ENCODE measurements around the gene LMCD1.
"Not testable (repeated sequence)": the region's sequence is repeated elsewhere in the genome, so short reads cannot be mapped to it uniquely, and the experiment has no call there.

LMCD1 gene

DNA sequence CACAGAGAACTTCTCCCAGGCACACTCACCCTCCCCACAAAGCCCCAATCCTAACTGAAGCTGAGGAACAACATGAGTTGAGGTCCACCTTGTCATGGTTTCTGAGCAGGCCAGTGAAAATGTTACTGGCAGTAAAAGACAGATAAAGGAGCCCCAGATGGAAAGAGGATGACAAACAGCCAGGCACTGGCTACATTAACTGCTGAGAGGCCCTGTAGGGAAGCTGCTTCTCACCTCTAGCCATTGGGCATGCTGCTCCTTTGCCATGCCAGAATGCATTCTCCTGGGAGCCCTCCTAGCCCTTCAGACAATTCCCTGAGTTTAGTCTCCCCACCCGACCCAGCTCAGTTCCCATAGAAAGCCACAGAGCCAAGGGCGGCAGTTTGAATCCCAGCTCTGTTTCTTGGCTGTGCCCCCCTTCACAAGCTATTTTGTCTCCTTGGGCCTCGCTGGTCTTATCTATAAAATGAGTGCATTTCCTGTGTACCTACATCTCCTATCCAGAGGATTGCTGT lies 60.5 kb downstream of the LMCD1 start:
- DNase-seq (ENCODE audit: low spot score) = no peak

GRCh38 chr3:8563146-8563545 lies 61.5 kb downstream of the LMCD1 start:
- DNase-seq (ENCODE audit: low spot score) = no peak

DNA sequence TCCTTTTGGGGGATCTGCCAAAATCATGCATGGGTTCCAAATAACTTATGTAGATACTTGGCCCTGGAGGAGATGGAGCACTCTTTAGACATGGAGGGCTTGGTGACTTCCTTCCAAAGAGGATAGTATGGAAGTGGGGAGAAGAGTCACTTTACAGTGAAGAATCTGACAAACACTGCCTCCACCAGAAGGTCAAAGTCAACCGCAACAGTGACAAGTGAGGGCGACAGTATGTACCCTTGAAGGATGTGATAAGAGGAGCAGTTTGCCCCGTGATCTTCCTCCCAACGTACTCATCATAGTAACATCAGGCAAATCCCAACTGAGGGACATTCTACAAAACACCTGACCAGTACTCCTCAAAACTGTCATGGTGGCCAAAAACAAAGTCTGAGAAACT lies 62.0 kb downstream of the LMCD1 start:
- DNase-seq (ENCODE audit: low spot score) = no peak

- DNase-seq (ENCODE audit: low spot score) = no peak
Measured at GRCh38 chr3:8565376-8565775, 63.8 kb downstream of the LMCD1 start.

- DNase-seq (ENCODE audit: low spot score) = no peak
Measured at GRCh38 chr3:8567784-8568575, 66.4 kb downstream of the LMCD1 start.

GRCh38 chr3:8571256-8571655 lies 69.6 kb downstream of the LMCD1 start:
- DNase-seq (ENCODE audit: low spot score) = no peak

GRCh38 chr3:8573342-8573926 lies 71.8 kb downstream of the LMCD1 start:
- no peak for DNase-seq (ENCODE audit: low spot score)

- DNase-seq (ENCODE audit: low spot score) = no peak
Measured at GRCh38 chr3:8574040-8574669, 72.5 kb downstream of the LMCD1 start.

DNA sequence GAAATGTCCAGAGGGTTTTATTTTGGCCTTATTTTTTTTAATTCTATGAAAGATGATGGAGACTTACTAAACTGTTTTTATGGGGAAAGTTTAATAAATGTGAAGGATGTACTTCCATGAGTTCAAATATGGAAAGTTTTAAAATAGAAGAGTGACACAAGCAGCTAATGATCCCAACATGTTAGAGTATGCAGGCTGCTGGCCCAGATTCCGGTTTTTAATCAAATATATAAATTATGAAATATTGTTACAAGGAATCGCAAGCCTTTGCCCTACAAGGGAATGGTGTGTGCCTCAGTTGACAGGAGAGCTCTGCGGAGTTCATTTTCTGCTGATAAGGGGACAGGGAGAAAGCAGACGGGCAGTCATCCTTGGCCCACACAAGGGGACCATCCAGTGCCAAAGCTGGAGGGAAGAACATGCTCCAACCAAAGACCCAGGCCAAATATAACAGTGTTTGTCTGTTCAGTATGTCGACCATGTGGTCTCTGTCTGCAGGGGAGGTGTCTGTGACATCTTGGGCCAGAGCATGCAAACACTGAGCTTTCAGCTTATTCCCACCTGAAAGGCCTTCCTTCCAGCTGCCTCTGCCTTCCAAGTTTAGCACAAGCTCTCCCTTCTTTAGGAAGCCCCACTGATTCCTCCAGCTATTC lies 73.2 kb downstream of the LMCD1 start:
- DNase-seq (ENCODE audit: low spot score) = no peak

- DNase-seq (ENCODE audit: low spot score) = no peak
Measured at GRCh38 chr3:8575364-8576104, 73.9 kb downstream of the LMCD1 start.

DNA sequence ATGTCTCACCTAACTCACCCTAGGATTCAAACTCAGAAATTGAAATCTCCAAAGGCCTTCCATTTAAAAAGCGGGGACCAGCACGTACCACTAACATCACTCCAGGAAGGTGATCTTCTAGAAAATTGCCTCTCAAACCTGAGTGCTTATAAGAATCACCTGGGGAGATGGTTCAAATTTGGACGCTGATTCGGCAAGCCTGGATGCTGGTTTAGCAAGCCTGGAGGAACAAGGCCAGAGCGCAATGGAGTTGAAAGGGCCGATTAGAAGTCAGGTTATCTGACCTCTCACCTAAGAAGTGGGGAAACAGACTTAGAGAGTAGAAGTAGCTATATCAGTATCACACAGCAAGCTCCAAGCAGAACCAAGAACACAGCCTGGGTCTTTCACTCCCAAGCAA lies 74.8 kb downstream of the LMCD1 start:
- DNase-seq (ENCODE audit: low spot score) = no peak

DNA sequence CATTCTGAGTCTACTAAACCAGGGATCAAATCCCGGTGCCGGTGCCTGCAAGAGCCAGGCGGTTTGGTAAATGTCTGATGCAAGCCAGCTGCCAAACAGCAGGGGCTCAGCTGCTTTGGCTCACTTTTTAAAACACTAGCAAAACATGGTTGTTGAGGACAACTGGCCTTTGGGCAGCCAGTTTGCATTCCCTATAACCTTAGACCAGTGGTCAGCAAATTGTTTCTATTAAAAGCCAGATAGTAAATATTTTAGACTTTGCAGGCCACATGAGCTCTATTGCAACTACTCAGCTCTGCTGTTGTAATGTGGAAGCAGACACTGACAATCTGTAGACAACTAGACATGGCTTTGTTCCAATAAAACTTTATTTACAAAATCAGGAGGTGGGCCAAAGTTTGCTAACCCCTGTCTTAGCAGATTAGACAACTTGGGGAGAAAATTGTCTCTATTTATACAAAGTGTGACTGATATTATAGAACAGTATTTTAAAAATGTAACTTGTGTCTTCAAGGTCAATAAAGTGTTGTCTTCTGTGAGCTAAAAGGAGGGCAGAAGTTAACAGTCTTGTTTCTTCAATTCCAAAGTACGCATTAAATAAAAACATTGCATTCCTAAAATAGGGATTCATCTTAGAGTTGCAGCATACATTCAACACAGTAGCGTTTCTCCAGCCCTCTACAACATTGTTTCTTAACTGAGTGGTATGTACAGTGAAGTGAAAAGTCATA lies 75.4 kb downstream of the LMCD1 start:
- DNase-seq (ENCODE audit: low spot score) = no peak

DNA sequence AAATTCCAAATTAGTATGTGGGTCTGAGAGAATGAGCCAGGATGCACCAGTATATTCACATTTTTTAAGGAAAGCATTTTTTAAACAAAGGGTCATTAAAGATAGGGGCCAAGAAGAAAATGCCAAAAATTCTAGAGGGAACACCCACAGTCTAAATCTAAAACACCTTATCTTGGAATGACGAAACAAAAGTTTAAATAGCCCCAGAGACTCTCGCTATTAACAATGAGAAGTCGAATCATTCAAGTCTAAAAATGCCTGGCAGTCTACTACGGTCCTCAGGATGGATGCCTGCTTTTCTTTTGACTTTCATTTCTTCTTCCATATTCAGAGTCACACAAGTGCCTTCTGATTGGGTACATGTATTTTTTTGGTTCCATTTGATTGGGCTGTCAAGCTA lies 76.7 kb downstream of the LMCD1 start:
- no peak for DNase-seq (ENCODE audit: low spot score)

GRCh38 chr3:8579096-8579495 lies 77.5 kb downstream of the LMCD1 start:
- no peak for DNase-seq (ENCODE audit: low spot score)

- DNase-seq (ENCODE audit: low spot score) = no peak
Measured at GRCh38 chr3:8579943-8580342, 78.3 kb downstream of the LMCD1 start.

GRCh38 chr3:8580434-8580833 lies 78.8 kb downstream of the LMCD1 start:
- DNase-seq (ENCODE audit: low spot score) = not testable (repeated sequence)

DNA sequence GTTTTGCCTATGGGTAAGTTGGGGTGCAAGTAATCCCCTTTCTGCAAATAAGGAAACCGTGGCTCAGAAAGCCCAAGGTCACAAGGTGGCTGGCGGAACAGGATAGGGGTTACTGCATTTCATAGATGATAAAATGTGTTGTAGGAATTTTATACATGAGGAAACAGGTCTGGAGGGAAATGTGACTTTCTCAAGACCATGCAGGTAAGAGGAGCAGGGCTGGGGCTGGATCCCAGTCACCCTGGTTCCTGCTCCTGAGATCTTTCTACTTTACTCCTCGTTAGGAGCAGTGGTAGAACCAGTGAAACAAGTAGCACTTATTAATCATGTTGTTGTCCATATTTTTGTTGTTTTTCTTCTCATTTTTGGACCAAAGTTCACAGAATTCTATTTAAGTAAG lies 79.8 kb downstream of the LMCD1 start:
- no peak for DNase-seq (ENCODE audit: low spot score)

DNA sequence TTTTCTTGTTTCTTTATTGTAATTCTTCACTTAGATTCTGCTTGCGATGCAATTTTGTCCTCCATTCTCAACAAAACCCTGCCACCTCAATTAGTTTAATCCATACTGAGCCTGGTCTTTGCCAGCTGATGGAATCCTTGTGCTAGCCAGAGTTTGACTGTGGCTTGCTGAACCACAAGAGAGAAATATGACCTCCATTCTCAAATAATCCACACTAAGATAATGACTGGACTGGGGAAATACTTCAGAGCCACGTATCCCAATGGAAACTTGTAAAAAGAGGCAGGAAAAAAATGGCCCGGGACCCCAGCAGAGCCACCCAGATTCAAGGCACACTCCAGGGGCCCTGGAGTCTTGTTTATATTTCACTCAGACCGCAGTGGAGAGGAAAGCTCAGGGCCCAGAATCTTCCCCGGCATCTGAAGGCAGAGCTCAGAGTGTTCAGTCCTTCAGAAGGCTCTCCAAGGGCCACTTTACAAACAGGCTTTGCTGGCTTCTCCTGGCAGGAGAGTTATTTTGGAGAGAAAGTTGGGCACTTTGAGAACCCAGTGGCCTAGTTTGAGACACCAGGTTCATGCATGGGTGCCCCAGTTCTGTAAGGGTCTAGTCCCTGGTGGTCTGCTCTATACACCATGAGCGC lies 80.3 kb downstream of the LMCD1 start:
- no peak for DNase-seq (ENCODE audit: low spot score)

DNA sequence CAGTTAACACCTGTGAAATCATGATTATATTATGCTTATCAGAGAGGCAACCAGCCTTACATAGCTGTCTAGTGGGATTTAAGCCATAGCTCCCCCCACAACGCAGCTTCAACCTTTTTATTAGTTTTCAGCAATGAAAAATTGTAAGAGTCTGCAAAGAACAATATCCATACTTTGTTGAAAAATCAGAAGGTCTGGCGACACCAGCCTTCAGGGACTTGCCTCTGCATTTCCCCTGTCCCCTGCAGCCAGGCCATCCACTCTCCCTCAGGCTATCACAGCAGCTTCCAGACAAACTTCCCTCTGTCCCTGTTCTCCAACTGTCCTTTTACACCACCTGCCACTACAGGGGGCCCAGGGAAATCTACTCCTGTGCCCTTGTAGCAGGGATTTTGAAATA lies 83.0 kb downstream of the LMCD1 start:
- DNase-seq (ENCODE audit: low spot score) = no peak

DNA sequence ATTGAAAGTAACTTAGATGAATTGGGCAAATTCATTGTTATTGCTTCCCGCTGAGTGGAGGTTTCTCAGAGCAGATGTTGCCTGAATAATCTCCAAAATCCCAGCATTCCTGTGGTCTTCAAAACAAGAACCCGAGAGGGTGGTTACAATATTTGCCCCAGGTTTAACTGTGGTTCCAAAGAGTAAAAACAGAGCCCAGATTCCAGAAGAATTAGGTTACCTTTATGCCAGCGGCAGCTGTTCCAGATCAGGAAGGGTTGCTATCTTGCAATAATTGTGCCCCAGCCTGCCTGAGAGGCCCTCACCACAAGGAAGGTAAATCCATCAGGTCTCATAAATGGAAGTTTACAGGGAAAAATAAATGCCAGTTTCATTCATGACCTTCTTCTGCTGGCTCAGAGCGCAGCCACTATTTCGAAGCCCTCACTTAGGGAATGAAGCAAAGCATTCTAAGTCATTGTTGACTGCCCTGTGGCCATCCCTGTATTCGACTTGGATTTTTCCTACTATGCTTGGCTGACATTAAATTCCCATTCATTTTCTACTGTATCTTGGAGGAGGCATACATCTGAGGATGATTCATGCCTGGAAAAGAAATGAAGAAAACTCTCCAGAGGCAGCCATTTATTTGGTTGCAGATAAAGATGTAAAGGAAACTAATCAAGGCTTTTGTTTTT lies 88.4 kb downstream of the LMCD1 start:
- no peak for DNase-seq (ENCODE audit: low spot score)

Measured in iPS-NIHi11 (cell line).